HEK293 (cell line): Measurements from ENCODE around the gene CERS3.

Experiments used
- CTCF ChIP-seq: fragments of 450-650 bp; formaldehyde crosslinking; IDR thresholded peaks from 2 replicates; pipeline ENCODE4 v1.5.1; 2016; ENCODE audit warnings: missing biosample characterization, missing genetic modification characterization
- ZEB2 ChIP-seq: fragments of 450-650 bp; formaldehyde crosslinking; IDR thresholded peaks from 2 replicates; pipeline ENCODE4 v1.5.1; 2016; ENCODE audit warnings: missing biosample characterization, missing genetic modification characterization
- ZNF23 ChIP-seq: fragments of 450-650 bp; formaldehyde crosslinking; IDR thresholded peaks from 2 replicates; pipeline ENCODE4 v1.5.1; 2016; ENCODE audit warnings: missing biosample characterization, missing genetic modification characterization, borderline replicate concordance
- ZNF449 ChIP-seq: fragments of 450-650 bp; formaldehyde crosslinking; IDR thresholded peaks from 2 replicates; pipeline ENCODE4 v1.5.1; 2017; ENCODE audit warnings: missing biosample characterization, mild to moderate bottlenecking, missing genetic modification characterization, moderate library complexity
- ZSCAN18 ChIP-seq: fragments of 450-650 bp; formaldehyde crosslinking; IDR thresholded peaks from 2 replicates; pipeline ENCODE4 v1.5.1; 2016; ENCODE audit warnings: missing biosample characterization, missing genetic modification characterization

- TF ChIP-seq CTCF (no peak), ZSCAN18 (no peak), ZEB2 (tag by site-specific recombination) (no peak), ZNF23 (no peak), ZNF449 (no peak)
Measured at GRCh38 chr15:100434038-100434437, 94.7 kb downstream of the CERS3 start.
